HG03280 (cell line): ENCODE data around the gene FOXL2NB.
A peak's percentile ranks its signal among the peaks of the same experiment; 100 is the strongest.
"Not testable (repeated sequence)": the region's sequence is repeated elsewhere in the genome, so short reads cannot be mapped to it uniquely, and the experiment has no call there.

Experiments used
- ATAC-seq: cut with Tn5 transposase; IDR thresholded peaks from one replicate; pipeline ENCODE4 v1.9.1; 2021; ENCODE audit warnings: mild to moderate bottlenecking, moderate library complexity; ENCODE audit not compliant: unreplicated experiment

Gene FOXL2NB

GRCh38 chr3:138946663-138947494, at the start of gene FOXL2NB, which contains the start of gene FOXL2:
TSS of gene FOXL2NB (plus strand) at chr3:138947217. CDS start at chr3:138947365, 148 bp downstream.
TSS of gene FOXL2 (minus strand) at chr3:138947137. CDS start at chr3:138946722, 415 bp downstream.
- no peak for ATAC-seq

- ATAC-seq, result no peak
These were observed 48.7 kb upstream of the FOXL2NB start for GRCh38 chr3:138898301-138898700.

- no peak for ATAC-seq
These were observed 48.3 kb upstream of the FOXL2NB start for GRCh38 chr3:138898708-138899107.

GRCh38 chr3:138899351-138899991, 47.5 kb upstream of the FOXL2NB start:
- no peak for ATAC-seq

GRCh38 chr3:138901567-138901966, 45.5 kb upstream of the FOXL2NB start:
- no peak for ATAC-seq

DNA sequence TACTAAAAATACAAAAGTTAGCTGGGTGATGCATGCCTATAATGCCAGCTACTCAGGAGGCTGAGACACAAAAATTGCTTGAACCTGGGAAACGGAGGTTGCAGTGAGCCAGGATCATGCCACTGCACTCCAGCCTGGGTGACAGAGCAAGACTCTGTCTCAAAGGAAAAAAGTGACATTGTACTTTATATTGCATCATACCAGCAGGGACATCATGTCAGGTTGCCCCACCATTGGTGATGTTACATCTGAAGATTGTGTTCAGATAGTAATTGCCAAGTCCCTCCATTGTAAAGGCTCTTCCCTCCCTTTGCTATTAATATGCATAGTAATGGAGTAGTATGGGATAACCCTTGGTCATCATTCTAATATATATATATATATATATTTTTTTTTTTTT, 44.8 kb upstream of the FOXL2NB start:
- no peak for ATAC-seq

GRCh38 chr3:138907539-138907938, 39.5 kb upstream of the FOXL2NB start:
- no peak for ATAC-seq

GRCh38 chr3:138908846-138909245, 38.2 kb upstream of the FOXL2NB start:
- no peak for ATAC-seq

DNA sequence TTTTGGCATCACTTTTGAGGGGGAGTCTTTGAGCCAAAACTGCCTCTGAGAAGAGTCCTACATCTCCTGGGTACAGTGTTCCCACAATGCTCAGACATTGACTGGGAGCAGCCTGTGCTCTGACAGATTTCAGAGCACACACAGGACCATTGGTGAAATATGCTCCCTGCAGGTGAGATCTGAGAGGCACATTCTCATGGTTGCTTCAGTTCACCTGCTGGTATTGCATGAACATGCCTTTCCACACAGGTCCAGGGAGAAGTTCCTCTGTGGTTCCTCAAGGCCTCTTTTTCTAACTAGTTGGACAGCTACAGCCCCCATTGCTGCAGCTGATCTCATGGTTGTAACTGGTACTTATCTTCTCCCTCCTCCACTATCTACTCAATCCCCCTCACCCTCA, 37.1 kb upstream of the FOXL2NB start:
- ATAC-seq, result no peak

DNA sequence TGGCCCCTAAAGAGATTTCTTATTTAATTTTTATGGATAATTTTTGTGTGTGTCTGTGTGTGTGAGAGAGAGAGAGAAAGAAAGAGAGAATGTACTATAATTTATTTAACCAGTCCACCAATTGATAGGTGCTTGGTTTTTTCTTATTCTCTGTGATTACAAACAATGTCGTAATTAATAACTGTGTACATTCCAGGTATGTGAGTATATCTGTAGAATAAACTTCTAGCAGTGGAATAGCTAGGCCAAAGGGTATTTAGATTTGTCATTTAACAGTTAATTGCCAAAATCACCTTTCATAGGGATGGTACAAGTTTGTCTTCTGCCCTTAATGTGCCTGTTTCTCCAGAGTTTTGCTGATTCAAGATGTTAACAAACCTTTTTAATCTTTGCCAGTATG, 35.4 kb upstream of the FOXL2NB start:
- ATAC-seq, result no peak

DNA sequence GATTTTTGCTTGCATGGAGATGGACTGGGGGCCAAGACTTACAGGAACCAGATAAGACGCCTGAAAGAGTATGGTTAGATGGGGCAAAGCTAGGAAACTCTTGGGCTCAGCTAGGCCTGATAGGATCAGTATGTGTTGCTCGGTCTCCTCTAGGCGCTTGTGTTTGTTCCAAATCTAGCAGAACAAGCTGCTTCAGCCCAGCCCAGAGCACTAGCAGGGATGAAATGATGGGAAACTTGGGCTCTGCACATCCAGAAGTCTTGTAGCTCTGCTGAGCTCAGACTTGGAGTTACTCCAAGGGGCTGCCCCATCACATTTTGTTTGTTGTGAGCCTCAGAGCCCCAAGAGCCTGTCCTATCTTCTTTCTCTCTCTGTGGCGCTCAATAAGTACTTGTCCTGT, 34.8 kb upstream of the FOXL2NB start:
- no peak for ATAC-seq

GRCh38 chr3:138913766-138914165, 33.3 kb upstream of the FOXL2NB start:
- no peak for ATAC-seq

GRCh38 chr3:138914870-138915502, 32.0 kb upstream of the FOXL2NB start:
- peak; percentile 12 for ATAC-seq

DNA sequence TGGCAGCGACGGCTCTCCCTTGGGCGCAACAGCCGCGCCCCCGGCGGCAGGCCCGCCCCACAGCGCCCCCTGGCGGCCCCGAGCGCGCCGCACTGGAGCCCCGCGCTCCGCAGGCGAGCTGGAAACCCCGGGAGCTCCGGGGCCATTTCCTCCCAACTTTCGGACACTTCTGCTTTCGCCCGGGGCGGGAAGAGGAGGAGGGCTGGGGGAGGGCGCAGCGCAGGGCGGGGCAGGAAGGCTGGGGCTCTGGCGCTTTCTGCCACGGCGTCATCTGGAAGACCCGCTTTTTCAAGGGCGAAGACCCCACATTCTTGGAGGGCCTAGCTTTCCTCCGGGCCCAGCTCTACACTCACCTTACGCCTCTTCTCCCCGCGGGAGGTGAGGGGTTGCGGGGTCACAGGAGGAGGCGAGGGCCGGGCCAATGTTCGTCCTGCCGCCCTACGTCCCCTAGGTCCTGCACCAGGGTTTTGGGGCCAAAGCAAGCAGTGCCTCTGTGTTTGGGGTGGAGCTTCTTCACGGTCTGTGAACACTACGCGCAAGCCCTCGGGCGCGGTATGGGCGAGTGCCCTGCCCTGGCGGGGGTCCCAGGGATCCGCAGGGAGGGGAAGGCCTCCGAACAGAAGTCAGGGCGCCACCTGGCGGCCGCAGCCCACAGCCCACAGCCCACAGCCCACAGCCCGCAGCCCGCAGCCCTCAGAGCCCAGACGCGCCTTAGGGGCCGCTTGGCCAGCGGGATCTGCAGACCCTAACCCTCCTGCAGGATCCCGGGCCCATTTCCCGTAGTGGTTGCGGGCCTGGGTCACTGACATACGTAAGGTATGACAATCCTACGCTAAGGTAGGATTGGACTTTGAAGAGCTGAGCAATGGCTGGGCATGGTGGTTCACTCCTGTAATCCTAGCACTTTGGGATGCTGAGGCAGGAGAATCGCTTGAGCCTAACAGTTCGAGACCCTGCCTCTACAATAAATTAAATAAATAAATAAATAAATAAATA, 31.2 kb upstream of the FOXL2NB start:
- ATAC-seq, result peak; percentile 81

GRCh38 chr3:138916824-138917223, 30.2 kb upstream of the FOXL2NB start:
- ATAC-seq, result no peak

GRCh38 chr3:138919325-138919724, 27.7 kb upstream of the FOXL2NB start:
- ATAC-seq, result no peak

GRCh38 chr3:138921316-138922292, 25.4 kb upstream of the FOXL2NB start:
- no peak for ATAC-seq

GRCh38 chr3:138922400-138922799, 24.6 kb upstream of the FOXL2NB start:
- not testable (repeated sequence) for ATAC-seq

- ATAC-seq, result peak; percentile 87
These were observed 23.5 kb upstream of the FOXL2NB start for GRCh38 chr3:138923531-138923994.
